Measurements from ENCODE around the gene PML.

The PML gene

GRCh38 chr15:73994413-73994883 is at the start of gene PML:
PML (plus strand) TSS chr15:73994716; CDS start chr15:73994813, 97 bp downstream.
- no peak for TF ChIP-seq CTCF (IDR thresholded peaks at IDR 0.05; ENCODE audit: low read depth, low read length, missing control alignments)
- DNase-seq (ENCODE audit: extremely low read depth, low read depth) = peak; percentile 80
- H3K4me3 ChIP-seq (replicated peaks; ENCODE audit: low read depth, low read length) = peak within 1 kb of the TSS; percentile 83

GRCh38 chr15:73945130-73945508 is 49.4 kb upstream of the PML start:
- H3K4me3 ChIP-seq (replicated peaks; ENCODE audit: low read depth, low read length) = no peak overlapping the region
- TF ChIP-seq CTCF (IDR thresholded peaks at IDR 0.05; ENCODE audit: low read depth, low read length, missing control alignments) = no peak
- DNase-seq (ENCODE audit: extremely low read depth, low read depth) = no peak

GRCh38 chr15:73946046-73946721 is 48.3 kb upstream of the PML start:
- no peak overlapping the region for H3K4me3 ChIP-seq (replicated peaks; ENCODE audit: low read depth, low read length)
- no peak for TF ChIP-seq CTCF (IDR thresholded peaks at IDR 0.05; ENCODE audit: low read depth, low read length, missing control alignments)

GRCh38 chr15:73946795-73947370 is 47.6 kb upstream of the PML start:
- H3K4me3 ChIP-seq (replicated peaks; ENCODE audit: low read depth, low read length) = no peak overlapping the region
- DNase-seq (ENCODE audit: extremely low read depth, low read depth) = no peak
- TF ChIP-seq CTCF (IDR thresholded peaks at IDR 0.05; ENCODE audit: low read depth, low read length, missing control alignments) = no peak

More at GRCh38 chr15:73946046-73946721, 48.3 kb upstream of the PML start:
- no peak for DNase-seq (ENCODE audit: extremely low read depth, low read depth)

- no peak for TF ChIP-seq CTCF (IDR thresholded peaks at IDR 0.05; ENCODE audit: low read depth, low read length, missing control alignments)
- no peak overlapping the region for H3K4me3 ChIP-seq (replicated peaks; ENCODE audit: low read depth, low read length)
- no peak for DNase-seq (ENCODE audit: extremely low read depth, low read depth)
These were observed 46.9 kb upstream of the PML start for GRCh38 chr15:73947651-73948050.

- DNase-seq (ENCODE audit: extremely low read depth, low read depth) = no peak
- no peak for TF ChIP-seq CTCF (IDR thresholded peaks at IDR 0.05; ENCODE audit: low read depth, low read length, missing control alignments)
- H3K4me3 ChIP-seq (replicated peaks; ENCODE audit: low read depth, low read length) = no peak overlapping the region
These were observed 46.1 kb upstream of the PML start for GRCh38 chr15:73948396-73948795.

Data from HFF-Myc (cell line).